NCI-H128 (cell line): ENCODE data around the gene TTYH3.
"Not testable (repeated sequence)": the region's sequence is repeated elsewhere in the genome, so short reads cannot be mapped to it uniquely, and the experiment has no call there.

Experiments
- DNase-seq: peaks from one replicate; lab custom pipeline; 2025; ENCODE audit not compliant: unreplicated experiment; lab: John Stamatoyannopoulos, UW

The TTYH3 gene

DNA sequence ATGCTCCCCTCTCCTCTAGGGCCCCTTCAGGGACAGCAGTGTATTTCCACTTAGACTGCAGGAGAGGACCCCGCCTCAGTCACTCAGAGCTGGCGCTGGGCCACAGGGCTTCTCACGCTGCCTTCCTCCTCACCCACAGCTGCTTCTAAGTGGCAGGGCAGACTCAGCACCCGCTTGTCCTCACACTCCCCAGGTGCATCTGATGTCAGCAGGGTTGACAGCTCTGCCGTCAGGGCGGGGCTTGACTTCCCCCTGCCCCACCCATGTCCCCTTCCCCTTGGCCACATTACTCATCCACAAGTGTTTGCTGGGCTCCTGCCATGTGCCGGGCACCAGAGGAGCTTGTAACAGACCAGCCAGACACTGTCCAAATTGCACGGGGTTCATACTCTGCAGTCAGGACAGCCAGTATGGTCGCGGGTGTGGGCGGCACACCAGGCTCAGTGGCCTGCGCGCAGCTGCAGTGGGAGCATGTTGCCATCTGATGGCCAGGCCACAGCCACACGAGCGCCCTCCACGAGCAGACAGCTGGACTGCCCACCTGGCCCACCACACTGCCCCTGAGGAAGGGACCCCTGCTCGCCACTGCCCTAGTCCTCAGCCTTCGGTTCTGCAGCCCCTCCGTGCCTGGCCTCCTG lies 29.3 kb upstream of the TTYH3 start:
- DNase-seq = no peak

DNA sequence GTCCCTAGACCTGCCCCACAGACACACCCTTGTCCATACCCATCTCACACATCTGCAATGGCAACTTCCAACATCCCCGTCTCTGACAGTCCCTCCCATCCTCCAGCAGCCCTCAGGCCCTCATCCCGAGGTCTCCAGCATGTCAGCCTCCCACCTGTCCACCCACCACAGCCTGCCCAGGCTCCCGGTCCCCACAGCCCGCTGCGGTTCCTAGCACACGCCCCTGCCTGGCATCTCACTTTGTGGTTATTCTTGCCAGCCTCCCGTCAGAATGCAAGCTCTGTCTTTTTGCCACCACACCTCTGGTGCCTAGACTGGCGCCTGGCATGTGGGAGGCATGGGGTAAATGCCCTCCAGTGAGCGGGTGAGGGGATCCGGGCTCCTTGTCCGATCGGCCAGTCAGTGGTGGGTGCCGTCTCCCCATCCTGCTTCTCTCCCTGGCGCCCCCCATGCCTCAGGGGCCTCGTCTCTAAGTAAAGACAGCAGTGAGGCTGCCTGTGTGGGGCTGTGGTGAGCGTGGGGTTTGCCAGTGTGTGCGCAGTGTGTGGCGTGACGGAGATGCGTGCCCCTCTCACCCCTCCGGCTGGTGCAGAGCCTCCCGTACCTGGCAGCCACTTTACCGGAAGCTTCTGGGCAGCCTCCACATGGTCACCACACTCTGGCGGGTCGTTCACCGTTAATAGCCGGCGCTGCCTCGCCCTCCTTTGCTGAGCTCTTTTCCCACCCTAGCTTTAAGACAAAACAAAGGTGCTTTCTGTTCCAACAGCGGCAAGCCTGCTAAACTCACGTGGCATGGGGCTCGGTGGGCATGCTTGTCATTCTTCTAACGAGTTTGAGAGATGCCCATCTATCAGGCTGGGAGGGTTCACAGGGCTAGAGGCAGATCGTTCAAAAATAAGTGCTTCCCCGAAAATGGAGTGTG lies 28.5 kb upstream of the TTYH3 start:
- no peak for DNase-seq

DNA sequence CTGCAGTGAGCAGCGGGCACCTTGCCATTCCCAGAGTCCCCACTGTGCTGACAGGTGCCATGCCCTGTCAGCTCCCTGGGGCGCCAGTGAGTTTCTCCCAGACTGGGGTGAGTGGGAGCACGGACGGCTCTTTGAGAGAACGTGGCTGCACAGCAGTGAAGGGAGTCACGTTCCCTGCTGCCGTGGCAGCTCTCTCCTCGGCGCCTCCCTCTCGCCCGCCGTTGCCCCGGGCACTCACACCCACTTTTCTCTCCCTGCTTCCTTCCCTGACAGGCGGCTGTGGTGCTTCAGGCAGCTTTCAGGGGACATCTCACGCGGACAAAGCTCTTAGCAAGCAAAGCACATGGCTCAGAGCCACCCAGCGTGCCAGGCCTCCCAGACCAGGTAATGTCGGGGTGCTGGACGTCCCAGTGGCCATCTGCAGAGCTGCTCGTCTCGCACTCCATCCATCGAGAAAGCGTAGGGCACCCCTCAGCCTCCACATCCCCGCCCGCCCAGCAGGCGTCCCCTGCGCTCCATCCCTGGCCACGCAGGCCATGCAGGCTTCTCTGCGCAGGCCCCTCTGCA lies 27.1 kb upstream of the TTYH3 start:
- no peak for DNase-seq

DNA sequence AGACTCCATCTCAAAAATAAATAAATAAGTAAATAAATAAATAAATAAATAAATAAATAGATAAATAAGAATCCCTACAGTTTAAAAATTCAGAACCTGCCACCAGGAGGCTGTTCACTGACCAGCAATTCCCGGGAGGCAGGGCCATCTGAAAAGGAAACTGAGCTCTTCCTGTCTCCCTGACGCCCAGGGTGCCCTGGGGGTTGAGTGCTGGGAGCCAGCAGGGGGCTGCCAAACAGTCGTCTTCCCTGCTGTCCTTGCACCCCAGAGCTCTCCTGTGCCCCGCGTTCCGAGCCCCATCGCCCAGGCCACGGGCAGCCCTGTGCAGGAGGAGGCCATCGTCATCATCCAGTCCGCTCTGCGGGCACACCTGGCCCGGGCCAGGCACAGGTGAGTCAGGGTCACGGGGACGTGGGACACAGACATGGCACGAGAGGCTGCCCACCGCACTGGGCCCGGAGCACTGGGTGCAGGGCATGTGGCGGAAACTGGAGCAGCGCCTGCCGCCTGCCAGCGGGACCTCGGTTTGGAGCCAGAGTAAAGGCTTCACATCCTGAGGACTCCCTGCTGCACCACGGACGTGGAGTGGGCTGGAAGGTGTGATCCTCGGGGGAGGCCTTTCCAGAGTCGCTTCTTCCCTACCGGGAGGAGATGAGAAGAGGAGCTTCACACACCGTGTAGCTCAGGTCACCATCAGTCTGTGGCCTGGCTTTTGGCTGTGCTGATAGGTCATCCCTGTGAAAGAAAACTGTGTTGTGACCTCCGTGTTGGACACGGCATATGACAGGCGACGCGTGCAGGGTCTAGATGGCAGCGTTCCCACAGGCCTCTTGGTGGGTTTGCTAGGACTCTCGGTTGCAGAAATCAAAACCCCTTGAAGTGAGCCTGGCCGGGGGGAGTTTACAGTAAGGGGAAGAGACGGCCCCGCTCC lies 25.9 kb upstream of the TTYH3 start:
- no peak for DNase-seq

DNA sequence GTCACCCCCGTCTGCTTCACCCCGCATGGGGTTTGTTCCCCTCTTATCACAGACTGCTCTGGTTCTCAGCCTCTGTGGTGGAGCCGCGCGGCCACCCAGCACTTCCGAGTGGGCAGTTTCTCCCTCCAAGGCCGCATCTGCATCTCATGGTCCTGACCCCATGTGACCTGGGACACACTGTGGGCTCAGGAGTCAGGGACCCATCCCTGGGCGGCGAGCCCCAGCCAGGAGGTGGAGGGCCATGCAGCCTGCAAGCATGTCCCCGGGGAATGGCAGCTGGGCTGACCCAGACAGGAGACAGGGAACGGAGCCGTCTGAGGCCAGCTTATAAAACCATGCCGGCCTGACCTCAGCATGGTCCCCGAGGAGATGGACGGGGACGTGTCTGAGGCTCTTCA lies 25.2 kb upstream of the TTYH3 start:
- DNase-seq = no peak

DNA sequence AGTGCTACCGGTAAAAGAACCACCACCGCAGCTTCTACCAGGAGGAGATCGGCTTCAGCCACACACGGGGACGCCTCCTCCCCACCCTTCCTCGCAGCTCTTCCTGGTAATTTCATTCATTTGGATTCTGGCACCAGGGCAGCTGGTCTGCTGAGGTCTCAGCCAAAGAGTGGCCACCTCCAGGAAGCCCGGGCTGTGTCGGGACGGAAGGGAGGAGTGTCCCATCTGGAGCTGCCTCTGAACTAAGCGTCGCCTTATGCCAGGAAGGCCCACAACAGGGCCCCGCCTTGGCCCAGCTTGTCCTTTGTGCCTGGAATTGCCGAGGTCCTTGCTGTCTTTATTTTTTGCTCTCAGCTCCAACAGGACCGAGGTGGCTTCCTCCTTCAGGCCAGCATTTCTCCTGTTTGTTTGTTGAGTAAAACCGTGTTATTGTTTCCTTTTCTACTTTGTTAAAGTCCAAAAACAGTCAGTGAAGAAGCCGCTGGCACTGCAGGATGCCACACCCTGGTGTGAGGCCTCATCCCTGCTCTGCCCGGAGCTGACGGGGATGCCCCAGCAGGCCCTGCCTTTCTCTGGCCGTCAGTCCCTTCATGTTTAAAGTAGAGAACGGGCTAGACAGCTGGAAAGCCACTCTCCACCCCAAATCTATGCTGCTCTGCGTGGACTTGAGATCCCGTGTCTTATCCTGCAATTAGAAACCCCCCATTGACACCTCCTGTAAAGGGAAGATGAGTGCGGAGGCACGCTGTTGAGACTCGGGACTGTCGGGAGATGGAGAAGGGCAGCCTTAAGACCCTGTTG lies 24.5 kb upstream of the TTYH3 start:
- no peak for DNase-seq

DNA sequence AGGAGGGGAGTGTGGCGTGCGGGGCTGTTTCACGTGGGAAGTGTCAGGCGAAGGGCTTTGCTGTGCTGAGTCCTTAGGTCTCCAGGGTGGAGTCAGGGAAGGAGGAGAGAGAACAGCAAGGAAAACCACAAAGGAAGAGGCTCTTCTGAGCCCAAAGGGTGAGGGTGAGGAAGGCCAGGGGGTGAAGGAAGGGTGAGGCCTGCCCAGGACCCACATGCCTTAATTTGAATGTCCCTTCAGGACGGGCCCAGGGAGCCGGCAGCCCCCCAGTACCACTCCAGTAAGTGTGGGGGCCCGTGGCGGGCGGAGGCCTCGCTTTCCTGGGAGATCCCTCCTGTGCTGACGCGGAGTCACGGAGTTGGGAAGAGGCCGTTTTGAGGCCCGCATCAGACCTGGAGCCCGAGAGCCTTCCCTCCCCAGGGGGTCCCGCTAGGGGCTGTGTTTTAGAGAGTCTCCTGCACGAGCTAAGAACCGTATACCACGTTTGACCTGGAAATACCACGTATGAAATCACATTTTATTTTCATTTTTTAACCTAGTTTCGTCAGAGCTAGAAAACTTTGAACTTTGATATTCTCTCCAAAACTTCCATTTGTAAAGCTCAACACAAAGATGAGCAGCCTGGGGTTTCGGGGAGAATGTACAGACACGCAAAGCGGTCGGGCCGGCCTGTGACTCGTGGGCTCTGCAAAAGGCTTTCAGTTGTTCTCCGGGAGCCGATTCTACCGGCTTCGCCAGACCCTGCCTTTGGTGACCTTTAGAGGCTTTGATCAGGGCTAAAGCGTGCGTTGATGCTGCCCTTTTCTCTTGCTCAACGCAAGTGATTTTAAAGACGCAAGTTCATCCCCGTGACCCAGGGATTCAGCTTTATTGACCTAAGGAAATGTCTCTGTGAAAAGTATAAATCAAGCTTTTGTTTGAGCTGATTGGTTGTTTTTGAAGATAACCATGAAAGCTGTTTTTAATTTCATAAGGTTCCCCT lies 23.6 kb upstream of the TTYH3 start:
- no peak for DNase-seq

DNA sequence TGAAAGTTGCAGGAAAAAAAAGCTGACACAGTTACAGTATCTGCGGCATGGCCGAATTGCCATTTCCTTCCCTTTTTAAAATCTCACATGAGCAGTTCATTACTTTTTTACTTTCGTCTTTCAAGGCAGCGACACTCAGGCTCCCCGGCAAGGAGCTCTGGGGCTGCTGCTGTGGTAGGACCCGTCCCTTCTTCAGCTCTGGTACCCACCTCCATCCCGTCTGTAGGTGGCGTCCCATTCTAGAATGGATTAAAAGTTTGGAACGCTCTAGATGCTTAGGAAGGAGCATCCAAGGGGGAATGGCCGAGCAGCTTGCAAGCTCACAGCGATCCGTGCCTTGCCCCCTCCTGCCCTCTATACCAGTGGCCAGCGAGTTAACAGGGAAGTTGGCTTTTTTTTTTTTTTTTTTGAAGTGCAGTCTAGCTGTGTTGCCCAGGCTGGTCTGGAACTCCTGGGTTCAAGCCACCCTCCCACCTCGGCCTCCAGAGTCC lies 22.8 kb upstream of the TTYH3 start:
- no peak for DNase-seq

DNA sequence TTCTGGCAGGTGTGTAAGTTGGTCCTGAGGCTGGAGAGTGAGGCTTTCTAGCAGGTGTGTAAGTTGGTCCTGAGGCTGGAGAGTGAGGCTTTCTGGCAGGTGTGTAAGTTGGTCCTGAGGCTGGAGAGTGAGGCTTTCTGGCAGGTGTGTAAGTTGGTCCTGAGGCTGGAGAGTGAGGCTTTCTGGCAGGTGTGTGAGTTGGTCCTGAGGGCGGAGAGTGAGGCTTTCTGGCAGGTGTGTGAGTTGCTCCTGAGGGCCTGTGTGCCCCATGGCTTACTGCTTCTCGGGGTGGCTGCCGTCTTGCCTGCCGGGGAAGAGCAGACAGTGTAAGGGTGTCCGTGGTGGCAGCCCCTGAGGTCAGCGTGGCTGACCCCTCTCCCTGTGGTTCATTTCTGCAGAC lies 22.1 kb upstream of the TTYH3 start:
- DNase-seq = not testable (repeated sequence)

DNA sequence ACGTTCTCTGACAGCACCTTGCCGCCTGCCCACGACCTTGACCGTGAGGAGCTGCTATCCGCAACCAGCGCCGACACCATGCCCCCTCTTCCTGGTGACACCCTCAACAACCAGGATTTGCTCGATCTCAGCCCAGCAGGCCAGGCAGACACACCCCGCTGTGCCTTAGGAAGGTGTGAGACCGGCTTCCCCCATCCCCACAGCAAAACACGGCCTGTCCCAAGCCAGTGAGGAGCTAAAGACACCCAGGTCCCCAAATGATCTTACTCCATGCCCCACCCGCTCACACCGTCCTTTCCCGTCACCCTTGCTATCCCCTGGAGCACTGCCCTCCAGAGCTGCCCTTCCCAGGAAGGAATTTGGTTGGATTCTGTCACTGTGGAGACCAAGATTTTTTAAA lies 21.3 kb upstream of the TTYH3 start:
- DNase-seq = no peak

DNA sequence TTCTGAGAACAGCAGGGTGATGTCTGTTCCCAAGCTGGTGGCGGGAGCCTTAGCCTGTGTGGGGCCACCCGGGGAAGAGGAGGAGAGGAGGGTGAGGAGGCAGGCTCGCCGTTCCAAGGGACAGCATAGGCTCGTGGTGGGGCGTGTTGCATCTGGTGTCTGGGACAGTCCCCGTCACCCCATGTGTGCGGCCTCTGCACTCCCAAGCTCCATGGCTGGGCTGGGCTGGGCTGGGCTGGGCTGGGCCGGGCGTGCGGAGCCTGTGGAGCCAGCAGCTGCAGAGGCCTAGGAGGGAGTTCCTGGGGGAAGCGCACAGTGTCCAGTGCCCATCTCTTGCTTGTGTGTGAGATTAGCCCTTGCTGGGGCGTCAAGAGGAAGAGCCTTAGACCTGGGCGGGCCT lies 20.9 kb upstream of the TTYH3 start:
- no peak for DNase-seq

DNA sequence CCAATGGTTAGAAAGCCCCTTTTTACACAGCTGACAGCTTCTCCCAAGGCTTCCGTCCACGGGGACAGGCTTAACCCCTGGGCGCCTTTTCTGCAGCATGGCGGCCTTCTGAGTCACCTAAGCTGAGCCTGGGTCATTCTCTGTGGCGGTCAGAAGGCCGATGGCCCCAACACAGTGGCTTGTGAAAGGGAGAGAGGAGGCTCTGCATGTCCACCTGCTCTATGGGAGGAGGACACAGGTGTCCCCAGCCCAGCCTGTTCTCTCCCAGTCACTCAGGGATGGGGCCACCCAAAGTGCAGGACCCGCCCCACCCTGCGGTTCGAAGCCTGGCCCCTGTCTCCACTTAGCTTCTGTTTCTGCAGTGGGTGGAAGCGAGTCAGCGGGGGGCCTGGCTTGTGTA lies 20.4 kb upstream of the TTYH3 start:
- no peak for DNase-seq

DNA sequence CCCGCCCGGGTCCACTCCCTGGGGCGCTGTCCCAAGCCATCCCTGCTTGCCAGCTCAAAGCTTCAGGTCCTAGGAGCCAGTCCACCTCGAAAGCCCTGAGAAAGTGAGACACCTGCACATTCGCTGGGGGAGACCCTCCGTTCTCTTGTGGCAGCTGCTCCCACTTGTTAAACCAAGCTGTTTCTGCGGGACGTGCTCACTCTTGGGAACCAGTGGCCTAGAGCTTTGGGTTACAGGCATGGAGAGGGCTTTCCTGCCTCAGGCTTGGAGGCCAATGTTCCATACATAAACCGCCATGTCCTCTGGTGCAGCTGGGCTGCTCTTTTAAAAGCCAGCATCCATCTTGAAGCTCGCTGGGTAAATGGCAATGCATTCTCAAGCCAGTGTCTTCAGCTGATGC lies 19.9 kb upstream of the TTYH3 start:
- no peak for DNase-seq

DNA sequence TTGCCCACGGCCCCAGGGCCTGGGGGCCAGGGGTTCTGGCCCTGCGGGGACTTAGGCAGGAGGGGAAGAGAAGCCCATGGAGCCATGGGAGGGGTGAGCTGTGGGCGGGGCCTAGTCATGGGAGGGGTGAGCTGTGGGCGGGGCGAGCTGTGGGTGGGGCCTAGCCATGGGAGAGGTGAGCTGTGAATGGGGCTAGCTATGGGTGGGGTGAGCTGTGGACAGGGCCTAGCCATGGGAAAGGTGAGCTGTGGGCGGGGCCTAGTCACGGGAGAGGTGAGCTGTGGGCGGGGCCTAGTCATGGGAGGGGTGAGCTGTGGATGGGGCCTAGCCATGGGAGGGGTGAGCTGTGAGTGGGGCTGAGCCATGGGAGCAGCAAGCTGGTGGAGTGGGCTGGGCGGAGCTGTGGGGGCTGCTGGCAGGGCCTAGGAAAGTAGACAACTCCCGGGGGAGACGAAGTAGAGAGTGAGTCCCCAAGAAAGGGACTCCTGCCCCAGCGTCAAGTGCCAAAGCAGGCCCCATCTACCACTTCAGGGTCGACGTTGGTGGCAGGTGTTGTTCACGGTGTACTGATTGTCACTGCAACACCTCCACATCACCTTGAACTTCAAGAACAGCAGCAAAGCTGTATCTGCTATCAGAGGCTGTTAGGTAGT lies 19.2 kb upstream of the TTYH3 start:
- no peak for DNase-seq

DNA sequence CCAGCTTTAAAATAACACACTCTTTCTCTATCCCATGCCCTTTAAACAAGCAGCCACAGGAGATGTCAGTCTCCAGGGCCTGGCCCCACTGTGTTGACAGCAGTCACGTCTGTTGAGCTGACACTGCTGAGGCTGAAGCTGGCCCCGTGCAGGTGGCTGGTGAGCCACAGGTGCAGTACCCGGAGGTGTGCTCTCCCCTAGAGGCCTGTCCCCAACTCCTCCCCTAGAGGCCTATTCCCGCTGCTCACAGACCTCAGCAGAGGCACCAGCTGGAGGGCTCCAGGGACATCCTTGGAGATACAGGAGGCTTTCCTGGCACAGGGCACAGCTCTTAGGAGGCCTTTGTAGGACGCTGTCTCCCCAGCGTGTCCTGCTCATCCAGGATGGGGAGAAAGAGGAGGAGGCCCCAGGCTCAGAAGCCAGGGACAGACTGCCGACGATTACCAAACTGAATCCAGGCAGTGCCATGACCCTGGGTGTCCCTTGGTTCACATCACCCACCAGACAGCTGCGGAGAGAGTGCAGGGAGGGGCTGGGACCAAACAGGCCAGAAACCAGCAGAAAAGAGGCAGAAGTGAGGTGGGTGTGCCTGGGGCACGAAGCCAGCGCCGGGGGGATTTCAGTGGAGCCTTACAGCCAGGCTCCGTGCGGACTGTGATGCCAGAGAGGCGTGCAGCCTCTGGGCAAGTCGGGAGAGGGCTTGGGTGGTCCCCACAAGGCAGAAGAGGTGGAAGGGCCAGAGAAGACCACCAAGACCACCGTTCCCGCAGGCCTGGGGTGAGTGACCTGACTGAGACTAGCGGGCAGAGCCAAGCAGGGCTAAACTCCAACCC lies 18.5 kb upstream of the TTYH3 start:
- no peak for DNase-seq

DNA sequence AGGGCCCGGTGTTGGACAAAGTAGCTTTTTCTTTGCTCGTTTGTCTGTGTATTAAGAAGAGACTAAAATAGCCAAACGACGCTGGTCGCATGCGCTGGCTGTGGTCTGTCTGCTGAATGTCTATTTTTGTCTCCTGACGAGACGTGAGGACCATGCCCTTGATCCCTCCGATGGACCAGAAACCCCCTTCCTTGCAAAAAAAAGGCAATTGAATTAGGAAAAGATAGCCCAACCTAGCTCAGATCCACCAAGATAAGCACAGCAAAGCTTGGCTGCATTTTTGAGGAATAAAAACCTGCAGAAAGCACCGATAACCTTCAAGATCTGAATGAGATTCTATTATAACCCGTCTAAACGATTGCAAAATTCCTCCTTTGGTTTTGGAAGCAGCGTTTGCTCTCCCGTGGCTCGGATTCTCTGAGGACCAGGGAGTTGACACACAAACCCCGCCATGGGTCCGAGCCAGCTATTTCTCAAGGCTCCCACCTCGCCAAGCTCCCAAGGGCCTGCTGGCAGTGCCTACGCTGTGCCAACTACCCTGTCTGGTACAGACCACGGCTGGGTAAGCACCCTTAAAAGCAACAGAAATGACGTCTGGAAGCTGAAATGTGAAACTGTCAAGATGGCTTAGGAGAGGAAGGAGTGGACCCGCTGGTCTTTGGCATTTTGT lies 17.7 kb upstream of the TTYH3 start:
- DNase-seq = no peak
